SK-N-SH (cell line): ENCODE data around the gene CLN5. TPM values are rescaled to one million over a fixed set of nuclear protein-coding genes. Genes with fewer than 3 reads are reported as not detected.

Experiments
- CTCF ChIA-PET: fragments of 300-600, 350-600 bp; formaldehyde crosslinking; extraction: SDS; loops from one replicate; lab custom pipeline; 2021; lab: Yijun Ruan, JAX
- POLR2A ChIA-PET: fragments of 350-600 bp; sonication (Branson Sonifier 250); formaldehyde crosslinking; extraction: SDS; loops from one replicate; lab custom pipeline; 2020; ENCODE audit warnings: antibody characterized with exemption, inconsistent platforms; lab: Yijun Ruan, JAX
- DNase-seq: peaks from one replicate; pipeline ENCODE4 v3.0.0; 2012
- H2AFZ ChIP-seq: fragments of 200-600 bp; sonication (generic); 2 replicates; pipeline ENCODE4 v1.8.1; 2016; ENCODE audit warnings: antibody characterized with exemption, mild to moderate bottlenecking, low read depth
- H3F3A ChIP-seq: fragments of 200-600 bp; sonication (generic); replicated peaks from 2 replicates; pipeline ENCODE3; 2016; ENCODE audit warnings: antibody characterized with exemption, mild to moderate bottlenecking; ENCODE audit not compliant: insufficient read depth
- H3K27ac ChIP-seq, 2 experiments: fragments of 200-500 bp in 1 of 2; fragments of 200-600 bp in 1 of 2; sonication (Bioruptor generic) in 1 of 2; sonication (generic), shearing (Covaris generic) in 1 of 2; 2 replicates each; pipeline versions ENCODE4 v1.5.1 to v1.6.1; 2014 to 2016; ENCODE audit warnings: low read depth in 2 of 2, inconsistent platforms in 1 of 2, low read length in 1 of 2, mild to moderate bottlenecking in 1 of 2, mixed read lengths in 1 of 2
- H3K27me3 ChIP-seq: fragments of 200-600 bp; sonication (generic), shearing (Covaris generic); 2 replicates; pipeline ENCODE4 v1.6.1; 2016; ENCODE audit warnings: mixed run types; ENCODE audit not compliant: insufficient read depth
- H3K36me3 ChIP-seq, 2 experiments: fragments of 200-500 bp in 1 of 2; fragments of 200-600 bp in 1 of 2; sonication (Bioruptor generic) in 1 of 2; sonication (generic) in 1 of 2; replicated peaks in 1 of 2; 2 replicates each; pipeline versions ENCODE3 to v1.5.1; 2014 to 2016; ENCODE audit warnings: low read length in 1 of 2, mild to moderate bottlenecking in 1 of 2; ENCODE audit not compliant: insufficient read depth in 2 of 2, control insufficient read depth in 1 of 2
- H3K4me1 ChIP-seq, 2 experiments: fragments of 200-500 bp in 1 of 2; fragments of 200-600 bp in 1 of 2; sonication (Bioruptor generic) in 1 of 2; sonication (generic), shearing (Covaris generic) in 1 of 2; 2 replicates each; pipeline versions ENCODE4 v1.5.1 to v1.6.1; 2014 to 2016; ENCODE audit warnings: low read depth in 1 of 2, low read length in 1 of 2, mixed run types in 1 of 2; ENCODE audit not compliant: insufficient read depth in 2 of 2, control insufficient read depth in 1 of 2
- H3K4me2 ChIP-seq: fragments of 200-600 bp; sonication (generic), shearing (Covaris generic); 2 replicates; pipeline ENCODE4 v1.6.1; 2017; ENCODE audit warnings: mixed run types
- H3K4me3 ChIP-seq, 2 experiments: fragments of 200-500 bp in 1 of 2; fragments of 200-600 bp in 1 of 2; sonication (Bioruptor generic) in 1 of 2; sonication (generic), shearing (Covaris generic) in 1 of 2; 2 replicates each; pipeline versions ENCODE4 v1.5.1 to v1.8.1; 2014 to 2016; ENCODE audit warnings: low read depth in 2 of 2, inconsistent platforms in 1 of 2, low read length in 1 of 2, mild to moderate bottlenecking in 1 of 2, mixed read lengths in 1 of 2, moderate library complexity in 1 of 2
- H3K79me2 ChIP-seq: fragments of 200-600 bp; sonication (generic); 2 replicates; pipeline ENCODE4 v1.8.1; 2017; ENCODE audit warnings: mild to moderate bottlenecking; ENCODE audit not compliant: insufficient read depth
- H3K9ac ChIP-seq: fragments of 200-600 bp; sonication (generic); 2 replicates; pipeline ENCODE4 v1.6.1; 2017; ENCODE audit warnings: mixed run types
- H3K9me2 ChIP-seq: fragments of 200-600 bp; sonication (generic); 2 replicates; pipeline ENCODE4 v1.6.1; 2017; ENCODE audit warnings: mixed run types
- H3K9me3 ChIP-seq: fragments of 200-600 bp; sonication (generic); 2 replicates; pipeline ENCODE4 v1.6.1; 2017; ENCODE audit warnings: mixed run types, mild to moderate bottlenecking, moderate library complexity
- H4K20me1 ChIP-seq: fragments of 200-600 bp; sonication (generic); 2 replicates; pipeline ENCODE4 v1.6.1; 2017; ENCODE audit warnings: mild to moderate bottlenecking, mixed run types; ENCODE audit not compliant: insufficient read depth
- CTCF ChIP-seq: fragments of 200-600 bp; sonication (generic); IDR thresholded peaks from 2 replicates; pipeline ENCODE4 v1.6.1; 2017; ENCODE audit warnings: antibody characterized with exemption, mild to moderate bottlenecking, moderate library complexity
- EP300 ChIP-seq, 2 experiments: IDR thresholded peaks; 2 replicates each; pipeline versions ENCODE4 v1.4.0 to v1.6.1; 2012; ENCODE audit warnings: borderline replicate concordance in 1 of 2, low read depth in 1 of 2, low read length in 1 of 2
- EZH2phosphoT487 ChIP-seq: fragments of 200-600 bp; sonication (generic); IDR thresholded peaks from 2 replicates; pipeline ENCODE4 v1.6.1; 2017; ENCODE audit warnings: low read depth, mixed run types, mild to moderate bottlenecking, antibody characterized with exemption, moderate library complexity, borderline replicate concordance
- FOXJ3 ChIP-seq: sonication (generic); formaldehyde crosslinking; IDR thresholded peaks from 2 replicates; pipeline ENCODE4 v1.5.1; 2020; ENCODE audit warnings: mild to moderate bottlenecking, missing genetic modification reagents
- GABPA ChIP-seq: IDR thresholded peaks from 2 replicates; pipeline ENCODE4 v1.4.0; 2012; ENCODE audit warnings: low read depth, mild to moderate bottlenecking
- JUND ChIP-seq: IDR thresholded peaks from 2 replicates; pipeline ENCODE4 v1.4.0; 2012
- MEF2A ChIP-seq: IDR thresholded peaks from 2 replicates; pipeline ENCODE4 v1.4.0; 2012; ENCODE audit warnings: low read depth, borderline replicate concordance
- NFIC ChIP-seq: IDR thresholded peaks from 2 replicates; pipeline ENCODE4 v1.4.0; 2012; ENCODE audit warnings: borderline replicate concordance
- NRF1 ChIP-seq: IDR thresholded peaks from 2 replicates; pipeline ENCODE4 v1.6.1; 2012; ENCODE audit warnings: low read depth, mild to moderate bottlenecking, low read length
- POLR2AphosphoS5 ChIP-seq: IDR thresholded peaks from 2 replicates; pipeline ENCODE4 v1.6.1; 2012; ENCODE audit warnings: low read depth, low read length
- RCOR1 ChIP-seq: fragments of 150-350 bp; IDR thresholded peaks from 2 replicates; pipeline ENCODE4 v1.6.1; 2017; ENCODE audit warnings: antibody characterized with exemption, low read length
- RFX5 ChIP-seq: IDR thresholded peaks from 2 replicates; pipeline ENCODE4 v1.6.1; 2012; ENCODE audit warnings: mild to moderate bottlenecking, improper control_type of control experiment, low read length
- SMC3 ChIP-seq: IDR thresholded peaks from 2 replicates; pipeline ENCODE4 v1.6.1; 2012; ENCODE audit warnings: low read depth, low read length, improper control_type of control experiment
- TAF1 ChIP-seq: IDR thresholded peaks from 2 replicates; pipeline ENCODE4 v1.6.1; 2012; ENCODE audit warnings: low read depth, mild to moderate bottlenecking, low read length, moderate library complexity, borderline replicate concordance
- TEAD4 ChIP-seq: IDR thresholded peaks from 2 replicates; pipeline ENCODE4 v1.4.0; 2012; ENCODE audit warnings: mild to moderate bottlenecking, borderline replicate concordance; ENCODE audit not compliant: insufficient read depth
- WGBS: methylation state at CpG from one replicate; pipeline ENCODE4 v1.1.6; 2017; ENCODE audit warnings: low lambda C conversion rate; 5-methylcytosine and 5-hydroxymethylcytosine counted together
- polyA plus RNA-seq, 3 experiments: library from polyadenylated mRNA; depleted of rRNA; stranded (reverse); fragments of >200 nt; gene quantifications; 2 replicates each; pipeline ENCODE4 v1.2.3, GENCODE V29; 2012

Gene CLN5
- polyA plus RNA-seq, 1 of the 3 experiments (the other 2 are of a cell fraction), result 11.6 TPM

GRCh38 chr13:77028202-77028601 is 36.3 kb downstream of the CLN5 start (continued):
- TF ChIP-seq TAF1, result no peak
- TF ChIP-seq RCOR1, result no peak
- no peak for TF ChIP-seq MEF2A

- Histone ChIP-seq H4K20me1 (peaks cover 19% of the 10 kb centered on the region), H3K9me3 (no peaks in the 10 kb centered on the region), H3K9ac (no peak overlapping the region), H3K9me2 (no peaks in the 10 kb centered on the region), H3K27me3 (no peaks in the 10 kb centered on the region), H3K27ac (no peak overlapping the region), H3K4me1 (peaks cover 9 to 14% of the 10 kb centered on the region in 2 experiments; a peak in 3 of 4 replicates), H3K4me3 (no peak overlapping the region), H3K36me3 (no peaks in the 10 kb centered on the region), H3K4me2 (no peak overlapping the region), H3F3A (peaks cover 10% of the 10 kb centered on the region), H3K79me2 (peaks cover 20% of the 10 kb centered on the region), H2AFZ (no peak overlapping the region)
- no peak for TF ChIP-seq FOXJ3 (CRISPR knock-in tag)
- TF ChIP-seq EZH2phosphoT487, result no peak
- no peak for TF ChIP-seq RFX5
- no peak for TF ChIP-seq SMC3
- no peak for TF ChIP-seq GABPA
- no peak for TF ChIP-seq MEF2A
- TF ChIP-seq TEAD4, result no peak
- TF ChIP-seq NRF1, result no peak
- no peak for TF ChIP-seq NFIC
- DNase-seq, result no peak
- ChIA-PET CTCF (no interaction called here), POLR2A (no interaction called here)
- WGBS, result 96% methylated on average over 1 of the region's 1 CpG
These were observed 37.6 kb downstream of the CLN5 start for GRCh38 chr13:77029436-77029835.

- Histone ChIP-seq H3K9ac (no peak overlapping the region), H3K27me3 (no peaks in the 10 kb centered on the region), H3K4me1 (peaks cover 6 to 9% of the 10 kb centered on the region in 2 experiments; a peak in 2 of 4 replicates), H3K4me2 (no peak overlapping the region), H3K79me2 (no peaks in the 10 kb centered on the region; the same call in 1 of the 2 replicates), H3K4me3 (no peak overlapping the region), H2AFZ (no peak overlapping the region), H3K36me3 (no peaks in the 10 kb centered on the region), H3K27ac (no peak overlapping the region), H3K9me3 (no peaks in the 10 kb centered on the region), H3K9me2 (no peaks in the 10 kb centered on the region), H3F3A (peaks cover 10% of the 10 kb centered on the region), H4K20me1 (no peaks in the 10 kb centered on the region)
- DNase-seq, result no peak
- CTCF ChIA-PET, result no interaction called here
- WGBS, result 96% methylated on average over 6 of the region's 6 CpGs
- no peak for TF ChIP-seq POLR2AphosphoS5
- no peak for TF ChIP-seq GABPA
- no peak for TF ChIP-seq JUND
- TF ChIP-seq EP300 (IDR thresholded peaks at IDR 0.05; ENCODE audit: borderline replicate concordance in 1 of 2, low read depth in 1 of 2, low read length in 1 of 2), result no peak
- no peak for TF ChIP-seq CTCF
- TF ChIP-seq NRF1, result no peak
- POLR2A ChIA-PET, result no interaction called here
These were observed 39.9 kb downstream of the CLN5 start for GRCh38 chr13:77031656-77032243.
